HTERT RPE-1 (cell line): Measurements from ENCODE around the gene PLD5.

Experiments
- in situ Hi-C: fragments of 300-500 bp; cut with MboI; formaldehyde crosslinking; loops from 4 replicates; pipeline ENCODE4 v1.14.3; 2020; ENCODE audit warnings: low sequenced_read_pairs

PLD5 gene

DNA sequence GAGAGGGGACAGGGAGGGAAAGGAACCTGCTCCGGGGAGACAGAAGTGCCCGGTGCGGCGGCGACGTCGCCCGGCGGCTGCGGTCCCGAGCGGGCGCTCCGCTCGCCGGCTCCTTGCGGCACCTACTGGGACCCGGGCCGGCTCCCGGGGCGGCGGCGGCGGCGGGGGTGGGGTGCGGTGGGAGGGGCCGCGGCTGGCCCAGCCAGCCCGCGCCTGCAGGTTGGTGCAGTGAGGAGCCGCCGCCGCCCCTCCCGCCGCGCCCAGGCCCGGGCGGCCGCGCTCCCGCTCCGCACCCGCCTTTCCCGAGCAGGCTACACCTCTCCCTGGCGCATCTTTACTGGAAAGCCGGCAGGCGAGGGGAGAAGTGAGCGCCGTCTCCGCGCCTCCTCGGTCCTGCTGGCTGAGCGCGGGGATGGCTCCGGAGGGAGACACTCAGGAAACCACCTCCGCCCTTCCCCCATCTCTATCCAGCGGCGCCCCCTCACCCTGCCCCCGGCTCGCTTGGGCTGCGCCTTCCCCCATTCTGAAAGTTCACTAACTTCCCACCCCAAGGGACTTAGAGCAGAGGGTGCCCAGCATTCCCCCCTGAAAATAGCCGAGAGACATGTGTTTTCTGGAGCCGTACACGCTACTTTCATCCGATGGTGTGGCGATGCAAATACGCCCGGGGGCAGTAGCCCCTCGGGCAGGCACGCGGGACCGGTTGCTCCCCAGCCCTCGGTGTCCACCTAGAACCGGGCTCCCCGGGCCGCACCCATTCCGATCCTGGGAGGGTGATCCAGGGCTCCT lies at the start of gene PLD5:
TSS of gene PLD5 (minus strand) at position 127 of the 789 bp plus-strand sequence.
- in situ Hi-C loops = no loop called here

DNA sequence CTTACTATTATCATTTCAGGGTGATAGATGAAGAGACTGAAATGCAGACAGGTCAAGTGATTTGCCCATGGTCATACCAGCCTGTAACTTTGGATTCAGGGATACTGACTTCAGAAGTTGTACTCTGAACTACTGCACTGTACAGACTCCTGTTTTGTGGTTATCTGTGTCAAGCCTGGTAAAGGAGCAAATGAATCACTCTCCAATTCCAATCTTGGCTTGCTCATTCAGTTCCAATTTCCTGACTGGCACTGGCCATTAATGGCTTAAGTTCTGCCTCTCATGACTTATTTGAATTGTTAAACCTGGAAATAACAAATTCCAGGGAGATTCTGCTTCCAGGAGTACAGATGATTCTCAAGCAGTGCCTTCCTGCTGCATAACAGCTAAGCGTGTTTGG lies 45.4 kb upstream of the PLD5 start:
- in situ Hi-C loops = no loop called here

GRCh38 chr1:242568666-242569065 lies 44.2 kb upstream of the PLD5 start:
- in situ Hi-C loops = no loop called here

DNA sequence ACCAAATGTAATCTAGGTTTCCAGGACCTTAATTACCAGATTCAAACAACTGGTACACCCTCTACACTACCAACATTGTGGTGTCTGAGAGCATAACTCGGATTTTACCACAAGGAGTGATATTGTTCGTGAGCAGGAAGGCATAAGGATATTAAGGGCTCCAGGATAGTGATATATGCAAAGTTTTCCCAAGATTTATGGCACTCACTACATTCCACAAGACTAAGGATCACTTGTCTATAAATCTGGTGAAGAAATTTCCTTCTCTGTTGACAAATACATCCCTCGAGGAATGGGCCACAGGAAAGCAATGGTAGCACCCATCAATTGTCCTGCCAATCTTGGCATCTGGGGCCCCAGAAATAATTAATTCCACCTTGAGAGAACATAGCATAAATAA lies 43.1 kb upstream of the PLD5 start:
- in situ Hi-C loops = no loop called here

DNA sequence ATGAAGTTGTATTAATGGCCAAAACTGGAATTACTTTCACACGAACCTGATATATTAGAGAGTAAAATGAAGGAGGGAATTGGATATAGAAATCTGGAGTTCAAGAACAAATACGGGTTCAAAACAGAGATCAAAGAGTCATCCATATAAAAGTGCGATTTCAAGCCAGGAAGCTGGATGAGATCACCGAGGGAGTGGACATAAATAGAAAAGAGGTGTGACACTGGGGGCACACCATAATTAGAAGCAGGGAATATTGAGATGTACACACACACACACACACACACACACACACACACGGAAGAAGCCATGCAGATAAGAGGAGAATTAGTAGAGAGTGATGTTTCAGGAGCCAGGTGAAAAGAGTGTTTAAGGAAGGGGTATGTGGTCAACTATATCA lies 32.3 kb upstream of the PLD5 start:
- in situ Hi-C loops = no loop called here

GRCh38 chr1:242556276-242556675 lies 31.8 kb upstream of the PLD5 start:
- in situ Hi-C loops = no loop called here

GRCh38 chr1:242554577-242554976 lies 30.1 kb upstream of the PLD5 start:
- in situ Hi-C loops = no loop called here

- in situ Hi-C loops = no loop called here
Measured at GRCh38 chr1:242546849-242547729, 22.6 kb upstream of the PLD5 start.

DNA sequence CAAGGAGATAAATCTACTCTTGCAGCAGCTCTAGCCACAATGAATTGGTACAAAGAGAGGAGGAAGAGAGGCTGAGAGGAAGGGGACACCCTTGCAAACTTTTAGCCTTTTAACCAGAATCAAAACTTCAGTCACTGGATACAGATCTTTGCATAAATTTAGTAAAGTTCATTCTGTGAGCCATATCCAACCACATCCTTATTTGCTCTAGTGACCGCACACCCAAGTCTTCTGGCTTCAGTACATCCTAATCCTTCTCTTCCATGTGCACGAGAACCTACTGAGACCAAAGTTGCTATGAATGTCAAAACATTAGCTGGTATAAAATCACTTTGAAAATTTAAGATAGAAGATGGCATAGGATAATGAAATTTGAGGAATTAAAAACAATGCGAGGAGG lies 21.9 kb upstream of the PLD5 start:
- in situ Hi-C loops = no loop called here

DNA sequence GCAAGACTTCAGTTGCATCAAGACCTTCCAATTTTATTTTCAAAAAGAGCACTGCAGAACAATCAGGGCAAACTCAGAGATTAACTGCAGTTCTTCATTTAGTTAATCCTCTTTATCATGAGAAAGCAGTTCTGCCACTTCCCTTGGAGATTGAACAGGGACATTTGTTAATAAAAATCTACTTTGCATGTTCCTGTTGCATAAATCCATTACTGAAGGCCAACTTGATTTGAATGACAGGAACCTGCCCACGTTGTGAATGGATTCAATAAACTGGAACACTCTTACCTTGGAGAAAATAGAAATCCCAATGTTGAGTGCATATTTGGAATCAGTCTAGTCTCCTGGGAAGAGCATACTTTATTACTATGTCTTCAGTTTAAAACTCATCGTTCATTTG lies 19.6 kb upstream of the PLD5 start:
- in situ Hi-C loops = no loop called here

DNA sequence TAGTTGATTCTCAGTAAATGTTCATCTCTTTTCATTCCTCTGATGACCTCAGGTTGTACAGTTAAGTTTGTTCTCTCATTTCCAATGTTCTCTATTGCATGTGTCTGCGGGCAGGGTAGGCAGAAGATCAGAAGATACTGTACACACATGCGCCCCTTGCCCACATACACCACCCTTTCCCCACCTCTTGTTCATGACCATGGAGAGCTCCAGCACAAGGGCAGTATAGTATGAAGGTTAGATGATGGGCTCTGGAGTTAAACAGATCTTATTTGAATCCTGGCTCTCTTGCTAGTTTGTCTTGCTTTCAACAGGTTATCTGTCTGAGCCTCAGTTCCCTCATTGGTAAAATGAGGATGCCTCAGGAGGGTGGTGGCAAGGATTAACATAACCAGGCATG lies 17.8 kb upstream of the PLD5 start:
- in situ Hi-C loops = no loop called here

- in situ Hi-C loops = no loop called here
Measured at GRCh38 chr1:242535986-242536385, 11.5 kb upstream of the PLD5 start.

GRCh38 chr1:242534753-242535152 lies 10.3 kb upstream of the PLD5 start:
- in situ Hi-C loops = no loop called here

DNA sequence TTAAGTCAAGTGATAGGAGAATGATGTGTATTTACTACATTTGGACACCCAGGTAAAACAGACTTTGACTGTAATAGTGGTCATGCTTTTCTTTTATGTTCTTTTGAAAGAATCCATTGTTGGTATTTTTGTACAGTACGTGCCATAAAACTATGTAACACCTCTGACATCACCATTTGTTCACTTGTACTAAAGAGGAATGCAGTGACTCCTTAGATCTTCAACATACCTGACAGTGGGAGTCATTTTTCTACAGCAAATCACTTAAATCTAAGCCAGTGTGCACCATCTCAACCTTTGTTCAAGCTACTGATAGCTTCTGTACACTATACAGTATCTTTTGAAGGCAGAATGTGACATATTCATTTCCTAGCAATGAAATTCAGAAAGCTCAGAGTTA lies 6.3 kb upstream of the PLD5 start:
- in situ Hi-C loops = no loop called here

DNA sequence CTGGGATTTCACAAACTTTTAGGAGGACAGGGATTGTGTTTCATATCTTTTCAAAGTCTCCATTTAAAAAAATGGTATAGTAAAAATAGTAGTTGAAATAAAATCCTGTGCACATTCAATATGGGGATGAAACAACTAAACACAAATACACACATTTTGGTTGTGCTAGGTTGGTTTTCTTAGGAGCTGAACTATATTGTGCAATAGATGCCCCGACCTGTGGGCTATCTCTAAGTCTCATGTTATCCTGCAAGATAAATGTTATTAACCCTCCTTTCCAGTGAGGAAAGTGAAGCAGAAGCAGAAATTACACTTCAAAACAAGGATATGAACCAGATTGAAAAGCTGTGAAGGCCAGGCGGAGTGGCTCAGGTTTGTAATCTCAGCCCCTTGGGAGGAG lies 1.3 kb upstream of the PLD5 start:
- in situ Hi-C loops = no loop called here

GRCh38 chr1:242525360-242525722 lies 844 bp upstream of the PLD5 start:
- in situ Hi-C loops = no loop called here

DNA sequence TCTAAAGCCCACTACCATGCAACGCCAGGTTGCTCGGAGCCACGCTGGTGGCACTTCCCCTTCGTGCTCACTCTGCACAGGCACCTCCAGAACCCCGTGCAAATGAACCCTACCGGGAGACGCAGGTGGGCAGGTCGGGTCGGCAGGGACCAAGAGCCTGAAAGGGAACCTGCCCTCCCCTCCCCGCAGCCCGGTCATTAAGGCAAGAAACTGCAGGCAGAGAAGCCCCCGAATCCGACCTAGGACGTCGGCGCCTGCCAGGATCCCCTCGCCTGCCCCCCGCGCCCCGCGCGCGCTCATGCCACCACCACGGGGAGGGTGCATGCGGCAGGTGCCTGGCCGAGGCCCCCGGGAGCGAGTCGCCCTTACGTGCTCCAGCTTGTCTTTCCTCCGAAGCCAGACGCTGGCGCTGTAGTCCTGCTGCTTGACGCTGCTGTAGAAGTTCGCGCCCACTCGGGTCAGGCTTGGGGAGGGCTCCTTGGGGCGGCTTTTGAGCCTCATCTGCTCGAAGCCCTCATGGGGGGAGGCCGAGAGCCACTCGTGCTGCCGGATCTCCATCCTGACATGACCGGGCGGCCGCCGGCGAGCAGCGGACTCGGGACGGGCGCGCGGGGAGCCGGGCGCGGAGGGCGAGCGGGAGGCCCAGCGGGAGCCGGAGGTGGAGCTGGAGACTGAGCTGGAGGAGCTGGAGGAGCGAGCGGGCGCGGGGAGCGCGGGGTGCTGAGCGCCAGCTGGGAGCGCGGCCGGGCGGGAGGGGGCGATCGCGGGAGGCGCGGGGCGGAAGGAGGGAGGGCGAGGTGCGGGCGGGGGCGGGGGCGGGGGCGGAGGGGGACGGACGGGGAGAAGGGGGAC lies 552 bp downstream of the PLD5 start:
- in situ Hi-C loops = no loop called here

DNA sequence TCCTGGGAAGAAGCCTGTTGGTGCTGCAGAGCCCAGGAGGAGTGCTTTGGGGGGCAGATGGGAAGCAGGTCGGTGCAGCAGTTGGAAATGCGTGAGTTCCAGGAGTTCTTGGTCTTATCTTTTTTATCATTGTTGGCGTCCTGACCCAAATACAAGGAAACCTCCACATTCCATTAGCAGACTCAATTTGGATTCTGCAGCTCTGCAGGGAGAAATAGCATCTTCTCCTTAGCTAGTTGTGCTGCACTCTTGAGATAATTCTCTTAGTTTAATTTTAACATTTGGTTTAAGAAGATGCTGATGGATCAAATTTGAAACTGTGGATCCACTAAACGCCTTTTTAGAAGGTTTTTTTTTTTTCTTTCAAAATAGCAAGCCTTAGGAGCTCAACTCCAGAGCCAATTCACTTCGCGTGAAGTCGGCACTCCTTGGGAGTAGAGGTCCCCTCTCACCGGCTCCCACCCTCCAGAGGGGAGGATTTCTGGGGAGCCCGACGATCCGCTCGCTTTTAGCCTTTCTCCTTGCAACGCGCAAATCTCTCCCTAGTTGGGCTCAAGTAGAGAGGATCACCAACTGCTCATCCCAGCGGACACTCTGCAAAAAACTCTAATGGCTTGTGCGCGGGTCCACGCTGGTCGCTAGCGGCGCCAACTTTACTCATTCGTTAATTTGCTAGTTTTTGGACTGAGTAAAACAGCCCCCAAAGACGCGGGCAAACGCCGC lies 1.3 kb downstream of the PLD5 start:
- in situ Hi-C loops = no loop called here

DNA sequence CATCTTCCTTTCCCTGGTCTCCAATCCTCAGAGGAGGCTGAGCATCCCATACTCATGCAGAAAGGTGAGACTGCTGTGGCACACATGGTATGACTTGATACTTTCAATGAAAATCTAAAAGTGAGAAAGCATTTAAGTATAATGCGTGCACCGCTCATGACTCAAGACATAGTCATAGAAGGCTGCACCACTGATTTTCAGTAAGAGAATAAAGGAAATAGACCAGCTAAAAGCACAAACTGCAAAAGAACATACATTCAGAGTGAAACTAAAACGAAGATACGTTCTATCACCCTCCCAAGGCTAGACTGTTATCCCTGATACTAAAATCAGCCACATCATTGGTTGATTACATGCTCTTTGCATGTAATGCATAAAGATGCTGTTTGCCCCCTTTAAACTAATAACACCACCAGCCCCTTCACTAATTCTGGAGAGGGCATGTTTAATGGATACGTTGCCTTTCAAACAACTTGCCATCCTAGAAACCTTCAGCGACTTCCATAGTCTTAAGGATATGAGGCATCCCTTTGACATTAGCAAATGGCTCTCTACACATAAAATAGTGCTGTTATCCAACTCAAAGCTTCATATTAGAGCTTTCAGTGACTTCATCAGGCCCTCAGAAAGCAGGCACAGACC lies 2.1 kb downstream of the PLD5 start:
- in situ Hi-C loops = no loop called here

DNA sequence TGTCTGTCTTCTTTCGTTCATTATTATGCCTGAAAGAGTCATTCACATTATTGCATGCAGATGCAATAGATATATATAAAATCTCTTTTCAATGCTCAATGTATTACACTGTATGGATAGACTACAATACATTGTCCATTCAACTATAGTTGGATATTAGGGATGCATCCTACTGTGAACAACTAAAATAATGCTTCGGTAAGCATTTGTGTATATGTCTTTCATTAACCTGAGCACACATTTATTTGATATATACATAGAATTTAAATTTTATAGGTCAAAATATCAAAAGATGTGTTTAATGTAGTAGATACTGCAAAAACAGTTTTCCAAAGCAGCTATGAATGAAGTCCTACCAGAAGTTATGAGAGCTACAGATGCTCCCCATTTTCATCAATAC lies 8.9 kb downstream of the PLD5 start:
- in situ Hi-C loops = no loop called here
